Peyer's patch (tissue), 4 donors: ENCODE results near the gene HSDL1. TPM values are rescaled to one million over a fixed set of nuclear protein-coding genes. Genes with fewer than 3 reads are reported as not detected.

Experiments
- DNase-seq, 3 donors: peaks; one replicate each; pipeline ENCODE4 v3.0.0-alpha.2; 2017 to 2019
- H3K27ac ChIP-seq, 4 donors: fragments of 200-600 bp; sonication (generic); one replicate each; pipeline ENCODE4 v1.5.1; 2016 to 2019
- H3K27me3 ChIP-seq, 2 donors: fragments of 200-600 bp; sonication (generic); one replicate each; pipeline ENCODE4 v1.5.1; 2019
- H3K36me3 ChIP-seq, 3 donors: fragments of 200-600 bp; sonication (generic); one replicate each; pipeline ENCODE4 v1.5.1; 2016 to 2019
- H3K4me1 ChIP-seq, 4 donors: fragments of 200-600 bp; sonication (generic); one replicate each; pipeline ENCODE4 v1.5.1; 2016 to 2019
- H3K4me3 ChIP-seq, 4 donors: fragments of 200-600 bp; sonication (generic); 1 replicate in 3 of 4; 2 replicates in 1 of 4; pipeline ENCODE4 v1.5.1; 2016 to 2019; ENCODE audit warnings: mild to moderate bottlenecking in 1 of 4
- H3K9me3 ChIP-seq, 4 donors: fragments of 200-600 bp; sonication (generic); one replicate each; pipeline ENCODE4 v1.5.1; 2016 to 2019; ENCODE audit warnings: mild to moderate bottlenecking in 1 of 4
- CTCF ChIP-seq, 6 experiments: fragments of 450-650 bp in 4 of 6; fragments of 200-600 bp in 2 of 6; sonication (generic) in 1 of 6; IDR thresholded peaks; one replicate each; pipeline ENCODE4 v1.5.1; 2017 to 2019; ENCODE audit warnings: antibody characterized with exemption in 6 of 6, mild to moderate bottlenecking in 3 of 6, moderate library complexity in 1 of 6
- POLR2A ChIP-seq, 2 donors: fragments of 450-650 bp; IDR thresholded peaks; one replicate each; pipeline ENCODE4 v1.5.1; 2017; ENCODE audit warnings: antibody characterized with exemption in 2 of 2, mild to moderate bottlenecking in 2 of 2, moderate library complexity in 2 of 2
- total RNA-seq, 4 donors: library from RNA; depleted of rRNA; stranded (reverse); fragments of >200 nt; gene quantifications; one replicate each; pipeline ENCODE4 v1.1.0, GENCODE V29; 2016

Gene HSDL1
- total RNA-seq, 4 donors from 2014 or later = 8.4 to 25.0 (median 10.8) TPM

GRCh38 chr16:84182104-84182503, 37.1 kb upstream of the HSDL1 start:
- no peak for DNase-seq
- Histone ChIP-seq H3K4me3 (no peak overlapping the region), H3K9me3 (no peaks in the 10 kb centered on the region), H3K4me1 (peaks cover 3 to 25% (median 7%) of the 10 kb centered on the region in 4 donors), H3K36me3 (peaks cover 0 to 62% (median 0%) of the 10 kb centered on the region in 3 donors), H3K27ac (no peak overlapping the region), H3K27me3 (no peaks in the 10 kb centered on the region)
- TF ChIP-seq POLR2A (IDR thresholded peaks at IDR 0.05) = no peak
- no peak for TF ChIP-seq CTCF (IDR thresholded peaks at IDR 0.05)

DNA sequence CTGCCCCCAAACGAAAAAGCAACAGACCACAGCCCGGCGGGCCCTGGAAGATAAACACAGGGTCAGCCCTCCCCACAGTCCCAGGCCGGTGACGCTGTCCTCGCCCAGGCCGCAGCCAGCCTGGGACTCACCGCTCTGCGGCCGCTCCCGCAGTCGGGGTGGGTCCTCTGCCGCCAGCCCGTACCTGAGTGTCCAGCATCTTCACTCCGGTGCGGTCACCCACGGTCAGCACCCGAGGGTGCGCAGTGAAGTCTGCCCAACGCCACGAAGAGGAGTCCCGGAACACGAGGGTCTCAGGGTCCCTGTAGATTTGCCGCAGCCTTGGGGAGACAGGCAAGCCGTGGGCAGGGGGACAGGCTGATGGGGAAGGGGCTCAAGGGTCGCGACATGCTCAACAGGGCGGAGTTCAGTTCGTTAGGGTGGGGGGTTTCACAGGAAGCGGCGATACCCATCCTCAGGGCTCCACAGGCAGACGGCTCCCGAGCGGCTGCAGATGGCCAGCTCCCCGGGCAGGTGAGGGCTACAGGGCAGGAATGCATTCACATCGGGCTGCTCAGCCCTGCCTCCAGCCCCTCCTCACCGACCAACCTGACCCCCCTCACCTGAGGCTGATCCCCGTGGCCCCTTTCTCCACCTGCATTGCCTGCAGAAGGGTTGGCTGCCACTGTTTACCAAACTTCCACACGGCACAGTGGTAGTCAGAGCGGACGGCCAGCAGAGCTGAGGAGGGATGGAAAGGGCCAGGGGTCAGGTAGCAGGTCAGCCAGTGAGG, 36.4 kb upstream of the HSDL1 start:
- TF ChIP-seq POLR2A (IDR thresholded peaks at IDR 0.05) = no peak
- TF ChIP-seq CTCF (IDR thresholded peaks at IDR 0.05) = no peak
- Histone ChIP-seq H3K27ac (no peak overlapping the region), H3K9me3 (no peaks in the 10 kb centered on the region), H3K36me3 (peaks cover 0 to 62% (median 0%) of the 10 kb centered on the region in 3 donors), H3K4me3 (no peak overlapping the region), H3K4me1 (peaks cover 3 to 32% (median 6%) of the 10 kb centered on the region in 4 donors), H3K27me3 (no peaks in the 10 kb centered on the region)
- no peak for DNase-seq

DNA sequence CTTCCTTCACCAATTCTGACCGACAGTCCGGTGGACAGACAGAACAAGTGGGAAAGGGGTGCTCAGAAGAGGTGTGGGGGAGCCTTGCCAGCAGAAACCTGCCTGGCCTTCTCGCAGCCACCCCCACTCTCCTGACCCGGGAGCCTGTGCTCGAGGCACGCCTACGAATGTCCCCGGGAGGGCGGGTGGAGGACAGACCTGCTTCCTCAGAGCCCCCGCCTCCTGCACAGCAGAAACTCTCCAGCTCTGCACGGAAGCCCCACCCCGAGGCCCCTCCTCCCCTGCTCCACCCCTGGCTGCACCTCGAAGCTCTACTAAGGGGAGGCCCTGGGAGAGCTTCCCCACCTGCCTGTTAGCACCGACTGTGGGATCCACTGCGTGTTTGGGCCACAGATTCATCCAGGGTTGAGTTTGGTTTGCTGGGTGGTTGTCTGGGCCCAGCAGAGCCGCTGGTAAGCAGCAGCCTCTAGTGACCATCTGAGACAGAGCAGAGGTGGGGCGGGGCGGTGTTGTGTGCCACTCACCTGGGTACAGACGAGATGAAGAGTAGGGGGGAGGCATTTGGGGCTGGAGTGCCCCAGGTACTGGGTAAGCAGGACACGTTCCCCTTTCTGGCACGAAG, 35.7 kb upstream of the HSDL1 start:
- DNase-seq = no peak
- Histone ChIP-seq H3K9me3 (no peaks in the 10 kb centered on the region), H3K4me1 (peaks cover under 1 to 30% (median 3%) of the 10 kb centered on the region in 4 donors), H3K27me3 (no peaks in the 10 kb centered on the region), H3K27ac (no peak overlapping the region), H3K4me3 (no peak overlapping the region), H3K36me3 (peaks cover 0 to 62% (median 0%) of the 10 kb centered on the region in 3 donors)
- TF ChIP-seq CTCF (IDR thresholded peaks at IDR 0.05) (no peak), POLR2A (IDR thresholded peaks at IDR 0.05) (no peak)

DNA sequence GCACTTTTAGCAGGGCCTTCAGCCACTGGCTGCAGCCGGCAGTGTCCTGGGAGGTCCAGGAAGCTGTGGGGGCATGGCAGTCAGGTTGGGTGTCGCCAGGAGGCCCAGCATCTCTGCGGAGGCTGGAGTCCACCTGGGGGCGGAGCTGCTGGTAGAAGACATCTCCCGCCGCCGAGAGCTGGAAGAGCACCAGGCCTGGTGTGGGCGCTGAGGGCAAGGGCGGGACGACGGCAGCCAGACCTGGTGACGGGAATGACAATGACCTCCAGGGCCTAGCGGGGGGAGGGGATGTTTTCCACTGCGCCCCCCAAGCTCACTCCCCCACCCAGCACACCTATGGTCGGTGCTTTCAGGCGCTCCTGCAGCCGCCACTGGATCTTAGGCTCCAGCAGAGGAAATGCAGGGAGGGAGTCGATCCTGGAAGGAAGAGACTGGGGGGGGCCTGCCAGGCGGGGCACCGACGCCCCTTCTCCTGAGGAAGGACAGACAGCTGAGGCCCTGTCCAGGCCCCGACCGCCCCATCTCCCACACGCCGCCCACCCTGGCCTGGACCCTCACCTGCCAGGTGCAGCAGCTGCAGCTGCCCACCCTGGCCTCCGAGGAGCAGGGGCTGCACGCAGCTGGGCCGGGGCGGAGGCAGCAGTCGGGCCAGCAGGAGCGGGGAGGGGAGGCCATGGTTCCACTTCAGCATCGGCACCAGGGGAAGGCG, 34.8 kb upstream of the HSDL1 start:
- Histone ChIP-seq H3K9me3 (no peaks in the 10 kb centered on the region), H3K27ac (no peak overlapping the region), H3K4me3 (no peak overlapping the region), H3K27me3 (no peaks in the 10 kb centered on the region), H3K4me1 (peaks cover 0 to 26% (median 4%) of the 10 kb centered on the region in 4 donors), H3K36me3 (peaks cover 0 to 60% (median 0%) of the 10 kb centered on the region in 3 donors)
- no peak for DNase-seq
- TF ChIP-seq POLR2A (IDR thresholded peaks at IDR 0.05) (no peak), CTCF (IDR thresholded peaks at IDR 0.05) (no peak)

GRCh38 chr16:84178892-84179611, 34.1 kb upstream of the HSDL1 start:
- no peak for DNase-seq
- H3K9me3 ChIP-seq = no peaks in the 10 kb centered on the region
- no peaks in the 10 kb centered on the region for H3K27me3 ChIP-seq
- no peak overlapping the region for H3K4me3 ChIP-seq
- peaks cover 0 to 22% (median 4%) of the 10 kb centered on the region in 4 donors for H3K4me1 ChIP-seq
- TF ChIP-seq POLR2A (IDR thresholded peaks at IDR 0.05) (no peak), CTCF (IDR thresholded peaks at IDR 0.05) (no peak)
- peaks cover 0 to 54% (median 0%) of the 10 kb centered on the region in 3 donors for H3K36me3 ChIP-seq
- H3K27ac ChIP-seq = no peak overlapping the region
